Calu3 (cell line): ENCODE data around the gene MACROD1. TPM values are rescaled to one million over a fixed set of nuclear protein-coding genes. Genes with fewer than 3 reads are reported as not detected.

ENCODE experiments used
- BruUV-seq: library from RNA; stranded (reverse); fragments of 400-500 nt; replicated peaks from 2 replicates; lab custom pipeline; 2021; lab: Mats Ljungman, UMichigan
- CTCF ChIA-PET: fragments of 300-600 bp; sonication (Branson Sonifier 250); formaldehyde crosslinking; loops from one replicate; lab custom pipeline; 2022; ENCODE audit warnings: antibody characterized with exemption; lab: Charles Lee
- DNase-seq: peaks from one replicate; pipeline ENCODE4 v3.0.0; 2022
- H3K27ac Mint-ChIP-seq: one replicate; pipeline ENCODE4 v1.8.0; 2022; ENCODE audit warnings: mixed read lengths; ENCODE audit not compliant: unreplicated experiment
- H3K27me3 Mint-ChIP-seq: one replicate; pipeline ENCODE4 v1.8.0; 2022; ENCODE audit warnings: mixed read lengths; ENCODE audit not compliant: unreplicated experiment
- H3K36me3 Mint-ChIP-seq: one replicate; pipeline ENCODE4 v1.8.0; 2022; ENCODE audit warnings: mild to moderate bottlenecking, moderate library complexity, mixed read lengths; ENCODE audit not compliant: insufficient read depth, unreplicated experiment
- H3K4me1 Mint-ChIP-seq: one replicate; pipeline ENCODE4 v1.8.0; 2022; ENCODE audit warnings: mild to moderate bottlenecking, low read depth, mixed read lengths; ENCODE audit not compliant: unreplicated experiment
- H3K4me3 Mint-ChIP-seq: one replicate; pipeline ENCODE4 v1.8.0; 2022; ENCODE audit warnings: mild to moderate bottlenecking, low read depth, moderate library complexity, mixed read lengths; ENCODE audit not compliant: unreplicated experiment
- H3K9me3 Mint-ChIP-seq: one replicate; pipeline ENCODE4 v1.8.0; 2022; ENCODE audit warnings: low read depth, mixed read lengths; ENCODE audit not compliant: unreplicated experiment
- CTCF ChIP-seq: fragments of 200-600 bp; IDR thresholded peaks from one replicate; pipeline ENCODE4 v1.8.0; 2022; ENCODE audit warnings: antibody characterized with exemption; ENCODE audit not compliant: unreplicated experiment
- intact Hi-C: fragments of 100-400 bp; cut with micrococcal nuclease; formaldehyde crosslinking; loops from one replicate; pipeline ENCODE4 v1.10.0; 2022; ENCODE audit not compliant: unreplicated experiment
- total RNA-seq: library from RNA; stranded (reverse); gene quantifications from 2 replicates; pipeline ENCODE4 v1.2.3, GENCODE V29; 2022

MACROD1 gene
- total RNA-seq, 1 experiment from 2014 or later: 35.7 TPM

DNA sequence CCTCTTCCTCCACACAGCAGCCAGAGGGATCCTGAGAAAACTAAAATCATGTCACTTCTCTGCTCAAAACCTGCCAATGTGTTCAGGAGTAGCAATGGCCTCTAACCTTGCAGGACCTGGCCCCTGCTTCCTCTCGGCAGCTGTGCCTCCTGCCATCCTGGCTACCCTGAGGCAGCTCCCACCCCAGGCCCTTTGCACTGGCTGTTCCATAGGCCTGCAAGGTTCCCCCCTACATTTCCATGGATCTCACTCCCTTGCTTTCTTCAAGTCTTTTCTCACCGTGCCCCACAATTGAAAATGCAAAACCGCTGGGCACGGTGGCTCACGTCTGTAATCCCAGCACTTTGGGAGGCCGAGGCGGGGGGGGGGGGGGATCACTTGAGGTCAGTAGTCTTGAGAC is 18.0 kb upstream of the MACROD1 start:
- Mint-ChIP-seq H3K4me3 (no peak overlapping the region), H3K36me3 (peaks cover 19% of the 10 kb centered on the region), H3K4me1 (peaks cover 24% of the 10 kb centered on the region), H3K27ac (no peak overlapping the region), H3K9me3 (no peaks in the 10 kb centered on the region), H3K27me3 (no peaks in the 10 kb centered on the region)
- intact Hi-C loops: loop anchor here (2.0 kb wide), 1 partner anchor 53 kb away; no protein-coding TSS in a partner anchor
- CTCF ChIA-PET: no interaction called here
- no peak for TF ChIP-seq CTCF
- BruUV-seq: no TSS peak
- DNase-seq: no peak

DNA sequence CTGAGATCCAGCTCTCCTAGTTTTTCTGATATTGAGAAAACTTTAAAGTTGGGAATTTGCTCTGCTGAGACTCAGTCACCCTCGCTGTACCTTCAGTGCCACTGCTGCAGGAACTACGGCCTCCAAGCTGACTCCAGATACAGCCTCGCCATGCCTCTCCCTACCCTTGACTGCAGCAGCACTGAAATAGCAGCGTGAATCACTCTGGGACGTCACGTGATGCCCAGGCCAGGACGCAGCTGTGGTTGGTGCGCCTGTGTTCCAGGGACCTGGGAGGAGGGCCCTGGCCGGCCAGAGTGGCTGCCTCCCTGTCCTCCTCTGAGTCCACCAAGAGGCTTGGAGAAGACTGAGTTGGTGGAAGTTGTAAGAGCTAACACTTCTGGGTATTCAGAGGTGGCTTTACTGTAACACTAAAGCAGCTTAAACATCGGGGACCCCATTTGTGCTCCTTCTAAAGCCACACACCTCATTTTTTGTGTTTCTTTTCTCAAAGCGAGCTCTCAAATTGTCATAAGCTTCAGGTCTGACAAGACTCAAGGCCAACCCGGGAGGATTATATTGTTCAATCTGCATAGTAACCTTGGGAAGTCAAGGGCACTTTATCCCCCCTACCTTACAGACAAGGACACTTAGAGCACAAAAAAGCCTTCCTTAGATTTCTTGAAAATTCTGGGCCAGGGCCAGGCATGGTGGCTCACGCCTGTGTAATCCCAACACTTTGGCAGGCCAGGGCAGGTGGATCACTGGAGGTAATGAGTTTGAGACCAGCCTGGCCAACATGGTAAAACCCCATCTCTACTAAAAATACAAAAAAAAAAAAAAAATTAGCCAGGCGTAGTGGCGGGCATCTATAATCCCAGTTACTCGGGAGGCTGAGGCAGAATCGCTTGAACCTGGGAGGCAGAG is 15.8 kb upstream of the MACROD1 start:
- no peak for TF ChIP-seq CTCF
- Mint-ChIP-seq H3K4me3 (peak overlapping the region; percentile 22), H3K9me3 (no peaks in the 10 kb centered on the region), H3K27ac (peak overlapping the region; percentile 52), H3K36me3 (peaks cover 20% of the 10 kb centered on the region), H3K4me1 (peaks cover 24% of the 10 kb centered on the region), H3K27me3 (no peaks in the 10 kb centered on the region)
- DNase-seq: peak; percentile 88
- CTCF ChIA-PET: interaction anchor here (0.7 to 1.1 kb wide), 2 partner anchors 173 to 635 kb away, joined by 3 to 5 read pairs; no protein-coding TSS in a partner anchor
- BruUV-seq: no TSS peak
- intact Hi-C loops: no loop called here

GRCh38 chr11:64180891-64181290 is 15.0 kb upstream of the MACROD1 start:
- no peak for TF ChIP-seq CTCF
- intact Hi-C loops: no loop called here
- Mint-ChIP-seq H3K36me3 (peaks cover 20% of the 10 kb centered on the region), H3K4me1 (peaks cover 24% of the 10 kb centered on the region), H3K4me3 (no peak overlapping the region), H3K27ac (no peak overlapping the region), H3K9me3 (no peaks in the 10 kb centered on the region), H3K27me3 (no peaks in the 10 kb centered on the region)
- CTCF ChIA-PET: interaction anchor here (1.1 kb wide), 1 partner anchor 174 kb away, joined by 5 read pairs; no protein-coding TSS in a partner anchor
- no peak for DNase-seq
- no TSS peak for BruUV-seq

DNA sequence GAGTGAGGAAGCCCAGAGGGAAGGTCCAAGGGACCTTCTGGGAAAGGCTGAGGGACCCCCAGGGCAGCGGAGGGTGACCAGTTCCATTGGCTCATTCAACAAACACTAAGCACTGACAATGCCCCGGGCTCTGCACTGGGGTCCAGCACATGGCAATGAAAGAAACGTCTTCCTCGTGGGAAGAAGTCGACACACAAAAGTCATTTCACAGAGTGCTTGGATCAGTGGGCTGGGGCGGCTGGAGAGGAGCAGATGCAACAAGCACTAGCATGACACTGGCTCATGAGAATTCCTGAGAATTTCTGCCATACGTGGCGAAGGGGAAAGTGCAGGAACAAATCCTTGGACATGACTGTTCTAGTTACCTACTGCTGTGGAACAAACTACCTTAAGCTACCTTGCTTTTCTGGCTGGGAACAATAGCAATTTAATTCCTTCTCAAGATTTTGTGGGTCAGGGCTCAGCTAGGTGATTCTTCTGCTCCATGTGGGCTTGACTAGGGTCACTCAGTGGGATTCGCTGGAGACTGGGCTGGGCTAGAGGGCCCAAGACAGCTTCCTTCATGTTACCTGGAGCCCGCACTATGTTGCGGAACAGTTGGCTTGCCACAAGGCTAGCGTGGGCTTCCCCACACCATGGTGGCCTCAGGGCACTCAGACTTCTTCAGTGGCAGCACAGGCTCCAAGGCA is 13.2 kb upstream of the MACROD1 start:
- BruUV-seq: no TSS peak
- no peak for DNase-seq
- Mint-ChIP-seq H3K36me3 (peaks cover 23% of the 10 kb centered on the region), H3K27ac (no peak overlapping the region), H3K4me3 (no peak overlapping the region), H3K9me3 (no peaks in the 10 kb centered on the region), H3K4me1 (peaks cover 24% of the 10 kb centered on the region), H3K27me3 (no peaks in the 10 kb centered on the region)
- no peak for TF ChIP-seq CTCF
- intact Hi-C loops: no loop called here
- CTCF ChIA-PET: no interaction called here
